ENCODE measurements around the gene RAPGEF4. TPM values are rescaled to one million over a fixed set of nuclear protein-coding genes. Genes with fewer than 3 reads are reported as not detected.

Gene RAPGEF4
- total and polyA plus RNA-seq, 11 donors = 1.3 to 21.2 (median 10.5) TPM

- Histone ChIP-seq H3K27ac (no peak overlapping the region), H3K27me3 (no peaks in the 10 kb centered on the region), H3K9me3 (no peaks in the 10 kb centered on the region), H3K36me3 (peaks cover 0 to 26% (median 2%) of the 10 kb centered on the region in 9 donors), H3K4me3 (no peak overlapping the region), H3K4me1 (peaks cover 0 to 17% (median 10%) of the 10 kb centered on the region in 12 donors)
- WGBS, 4 donors = 93 to 96% (median 94%) methylated on average over 7 of the region's 7 CpGs
- TF ChIP-seq CTCF (IDR thresholded peaks at IDR 0.05) (no peak), POLR2A (IDR thresholded peaks at IDR 0.05) (no peak)
- ATAC-seq (no peak), DNase-seq (no peak)
- intact Hi-C loops (cut with DNase I) = no loop called here
Observed at GRCh38 chr2:172988728-172989127, 253.1 kb downstream of the RAPGEF4 start.

GRCh38 chr2:172991031-172991430 is 255.4 kb downstream of the RAPGEF4 start:
- H3K36me3 ChIP-seq = peaks cover 0 to 26% (median 2%) of the 10 kb centered on the region in 9 donors
- ATAC-seq (no peak), DNase-seq (no peak)
- no peak overlapping the region for H3K27ac ChIP-seq
- TF ChIP-seq CTCF (IDR thresholded peaks at IDR 0.05) = no peak
- no peak for TF ChIP-seq POLR2A (IDR thresholded peaks at IDR 0.05)
- intact Hi-C loops (cut with DNase I) = no loop called here
- peaks cover 0 to 11% (median 8%) of the 10 kb centered on the region in 12 donors for H3K4me1 ChIP-seq
- WGBS, 4 donors = 86 to 95% (median 92%) methylated on average over 7 of the region's 7 CpGs
- no peak overlapping the region for H3K4me3 ChIP-seq
- H3K27me3 ChIP-seq = no peaks in the 10 kb centered on the region
- H3K9me3 ChIP-seq = no peaks in the 10 kb centered on the region

GRCh38 chr2:172993139-172993538 is 257.5 kb downstream of the RAPGEF4 start:
- Histone ChIP-seq H3K4me3 (no peak overlapping the region), H3K36me3 (peaks cover 0 to 33% (median 2%) of the 10 kb centered on the region in 9 donors), H3K27me3 (no peaks in the 10 kb centered on the region), H3K27ac (no peak overlapping the region), H3K4me1 (peaks cover 0 to 15% (median 7%) of the 10 kb centered on the region in 12 donors), H3K9me3 (no peaks in the 10 kb centered on the region)
- DNase-seq = no peak
- intact Hi-C loops (cut with DNase I) = no loop called here
- WGBS, 4 donors = 92 to 94% (median 93%) methylated on average over 4 of the region's 4 CpGs
- TF ChIP-seq CTCF (IDR thresholded peaks at IDR 0.05) (no peak), POLR2A (IDR thresholded peaks at IDR 0.05) (no peak)
- no peak for ATAC-seq

- whole genome bisulfite sequencing, 4 donors = 81 to 91% (median 89%) methylated on average over 11 of the region's 11 CpGs
- intact Hi-C loops (cut with DNase I) = no loop called here
- Histone ChIP-seq H3K27me3 (no peaks in the 10 kb centered on the region), H3K9me3 (no peaks in the 10 kb centered on the region), H3K4me1 (peaks cover 0 to 17% (median 10%) of the 10 kb centered on the region in 12 donors), H3K27ac (no peak overlapping the region), H3K36me3 (peaks cover 0 to 25% (median 0%) of the 10 kb centered on the region in 9 donors), H3K4me3 (no peak overlapping the region)
- no peak for DNase-seq
- TF ChIP-seq POLR2A (IDR thresholded peaks at IDR 0.05) = no peak
- no peak for TF ChIP-seq CTCF (IDR thresholded peaks at IDR 0.05)
- no peak for ATAC-seq
Observed at GRCh38 chr2:172993931-172994717, 258.5 kb downstream of the RAPGEF4 start.
